Upper lobe of right lung (tissue), 1 donor: Measurements from ENCODE around the gene PRKAR1B. TPM values are rescaled to one million over a fixed set of nuclear protein-coding genes. Genes with fewer than 3 reads are reported as not detected.

Experiments
- ATAC-seq: fragments of 200-7000 bp; cut with Tn5 transposase; one replicate; pipeline ENCODE4 v1.9.1; 2020; ENCODE audit warnings: mild to moderate bottlenecking, moderate library complexity
- DNase-seq: peaks from one replicate; pipeline ENCODE4 v3.0.0-alpha.2; 2020
- H3K27ac ChIP-seq: fragments of 200-600 bp; one replicate; pipeline ENCODE4 v1.8.0; 2022
- H3K27me3 ChIP-seq: fragments of 200-600 bp; one replicate; pipeline ENCODE4 v1.8.0; 2022; ENCODE audit warnings: mild to moderate bottlenecking
- H3K36me3 ChIP-seq: fragments of 200-600 bp; one replicate; pipeline ENCODE4 v1.8.0; 2022
- H3K4me1 ChIP-seq: fragments of 200-600 bp; one replicate; pipeline ENCODE4 v1.8.0; 2022
- H3K4me3 ChIP-seq: fragments of 200-600 bp; one replicate; pipeline ENCODE4 v1.8.0; 2022; ENCODE audit warnings: mild to moderate bottlenecking
- H3K9me3 ChIP-seq: fragments of 200-600 bp; one replicate; pipeline ENCODE4 v1.8.0; 2022
- CTCF ChIP-seq: fragments of 200-600 bp; IDR thresholded peaks from one replicate; pipeline ENCODE4 v1.8.0; 2022; ENCODE audit warnings: antibody characterized with exemption
- intact Hi-C: fragments of 100-400 bp; cut with DNase I; formaldehyde crosslinking; loops from one replicate; pipeline ENCODE4 v1.11.0; 2022
- total RNA-seq: library from RNA; stranded (reverse); fragmentation: NEBNext Ultra II Directional; extraction: Animal tissue kit (Norgen Biotek cat#: 25700); gene quantifications from one replicate; pipeline ENCODE4 v1.2.1, GENCODE V29; 2021
- donor health status: DM: no; HTN: yes; CAD: no; lungs with severe emphysema.

Gene PRKAR1B
- total RNA-seq, 1 donor from 2014 or later = 25.7 TPM

GRCh38 chr7:646951-647350, 80.1 kb downstream of the PRKAR1B start:
- ATAC-seq (no peak), DNase-seq (peak; percentile 46)

GRCh38 chr7:646487-646886, 80.6 kb downstream of the PRKAR1B start:
- Histone ChIP-seq H3K9me3 (no peaks in the 10 kb centered on the region), H3K36me3 (no peaks in the 10 kb centered on the region), H3K4me1 (no peaks in the 10 kb centered on the region), H3K4me3 (no peak overlapping the region), H3K27me3 (no peaks in the 10 kb centered on the region), H3K27ac (no peak overlapping the region)
- TF ChIP-seq CTCF = no peak
- DNase-seq (no peak), ATAC-seq (no peak)
- intact Hi-C loops = no loop called here

More at GRCh38 chr7:646951-647350, 80.1 kb downstream of the PRKAR1B start:
- Histone ChIP-seq H3K27ac (no peak overlapping the region), H3K4me3 (no peak overlapping the region), H3K9me3 (no peaks in the 10 kb centered on the region), H3K4me1 (no peaks in the 10 kb centered on the region), H3K36me3 (no peaks in the 10 kb centered on the region), H3K27me3 (no peaks in the 10 kb centered on the region)
- TF ChIP-seq CTCF = no peak
- intact Hi-C loops = no loop called here

- Histone ChIP-seq H3K36me3 (no peaks in the 10 kb centered on the region), H3K9me3 (no peaks in the 10 kb centered on the region), H3K27ac (no peak overlapping the region), H3K4me1 (no peaks in the 10 kb centered on the region), H3K4me3 (no peak overlapping the region), H3K27me3 (no peaks in the 10 kb centered on the region)
- intact Hi-C loops = no loop called here
- no peak for TF ChIP-seq CTCF
- ATAC-seq (no peak), DNase-seq (peak; percentile 46)
Observed at GRCh38 chr7:645606-646005, 81.5 kb downstream of the PRKAR1B start.

GRCh38 chr7:644381-645305, 82.4 kb downstream of the PRKAR1B start:
- intact Hi-C loops = no loop called here
- no peak for ATAC-seq
- no peak overlapping the region for H3K27ac ChIP-seq

GRCh38 chr7:641966-642365, 85.1 kb downstream of the PRKAR1B start:
- Histone ChIP-seq H3K4me3 (no peak overlapping the region), H3K4me1 (no peaks in the 10 kb centered on the region), H3K27me3 (no peaks in the 10 kb centered on the region), H3K9me3 (no peaks in the 10 kb centered on the region), H3K27ac (no peak overlapping the region), H3K36me3 (no peaks in the 10 kb centered on the region)
- no peak for ATAC-seq
- peak; percentile 21 for DNase-seq
- intact Hi-C loops = no loop called here
- TF ChIP-seq CTCF = no peak

More at GRCh38 chr7:644381-645305, 82.4 kb downstream of the PRKAR1B start:
- Histone ChIP-seq H3K36me3 (no peaks in the 10 kb centered on the region), H3K27me3 (no peaks in the 10 kb centered on the region), H3K4me1 (no peaks in the 10 kb centered on the region), H3K4me3 (no peak overlapping the region), H3K9me3 (no peaks in the 10 kb centered on the region)
- DNase-seq = peak; percentile 59
- TF ChIP-seq CTCF = no peak
